Nephron progenitor cell (in vitro differentiated cells): Measurements from ENCODE around the gene LRRN2.

Experiments used
- DNase-seq: peaks from one replicate; pipeline ENCODE4 v3.0.0; 2021
- H3K27ac Mint-ChIP-seq: 2 replicates; pipeline ENCODE4 v1.8.0; 2021; ENCODE audit warnings: mild to moderate bottlenecking, moderate library complexity, mixed read lengths
- H3K27me3 Mint-ChIP-seq: 2 replicates; pipeline ENCODE4 v1.8.0; 2021; ENCODE audit warnings: mild to moderate bottlenecking, low read depth, mixed read lengths; ENCODE audit not compliant: poor library complexity
- H3K36me3 Mint-ChIP-seq: 2 replicates; pipeline ENCODE4 v1.8.0; 2021; ENCODE audit warnings: low read depth, mixed read lengths
- H3K4me1 Mint-ChIP-seq: 2 replicates; pipeline ENCODE4 v1.8.0; 2021; ENCODE audit warnings: mixed read lengths
- H3K4me3 Mint-ChIP-seq: 2 replicates; pipeline ENCODE4 v1.8.0; 2021; ENCODE audit warnings: mild to moderate bottlenecking, moderate library complexity, mixed read lengths
- H3K9me3 Mint-ChIP-seq: 2 replicates; pipeline ENCODE4 v1.8.0; 2021; ENCODE audit warnings: mild to moderate bottlenecking, moderate library complexity, mixed read lengths
- TF ChIP-seq, protein P1 (sequence below): fragments of 200-600 bp; sonication (generic); IDR thresholded peaks from 2 replicates; pipeline ENCODE4 v1.5.0; 2021; ENCODE audit warnings: antibody characterized with exemption

The LRRN2 gene

DNA sequence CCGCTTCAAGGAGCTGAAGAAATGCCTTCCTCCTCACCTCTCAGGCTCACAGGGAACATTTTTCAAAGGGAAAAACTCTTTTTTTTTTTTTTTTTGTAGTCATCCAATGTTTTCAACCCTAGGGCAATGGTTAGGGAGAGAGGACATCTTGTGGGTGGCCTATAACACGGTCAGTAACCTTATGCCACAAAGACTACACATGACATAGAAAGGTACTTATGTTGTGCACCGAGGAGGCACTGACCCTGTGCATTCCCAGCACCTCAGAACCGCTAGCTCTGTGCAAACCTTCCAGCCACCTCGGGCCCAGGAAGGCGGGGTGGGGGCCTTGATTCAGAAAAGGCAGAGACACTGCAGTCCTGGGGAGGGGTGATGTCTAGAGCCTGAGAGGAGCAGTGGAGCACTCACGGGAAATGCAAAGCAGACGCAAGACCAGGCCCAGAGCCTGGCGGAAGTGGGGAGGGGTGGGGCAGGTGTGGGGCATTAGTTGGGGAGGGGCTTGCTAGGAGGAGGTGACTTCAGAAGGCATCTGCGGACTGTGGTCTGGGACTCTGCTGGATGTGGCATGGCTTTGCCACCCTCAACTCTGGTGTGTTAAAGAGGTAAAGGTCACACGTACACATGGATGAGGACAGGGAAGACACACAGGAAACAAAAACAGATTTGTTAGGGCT is 100.7 kb downstream of the LRRN2 start:
- Mint-ChIP-seq H3K27me3 (peaks cover 16% of the 10 kb centered on the region), H3K9me3 (no peaks in the 10 kb centered on the region)
- TF ChIP-seq, protein P1, sequence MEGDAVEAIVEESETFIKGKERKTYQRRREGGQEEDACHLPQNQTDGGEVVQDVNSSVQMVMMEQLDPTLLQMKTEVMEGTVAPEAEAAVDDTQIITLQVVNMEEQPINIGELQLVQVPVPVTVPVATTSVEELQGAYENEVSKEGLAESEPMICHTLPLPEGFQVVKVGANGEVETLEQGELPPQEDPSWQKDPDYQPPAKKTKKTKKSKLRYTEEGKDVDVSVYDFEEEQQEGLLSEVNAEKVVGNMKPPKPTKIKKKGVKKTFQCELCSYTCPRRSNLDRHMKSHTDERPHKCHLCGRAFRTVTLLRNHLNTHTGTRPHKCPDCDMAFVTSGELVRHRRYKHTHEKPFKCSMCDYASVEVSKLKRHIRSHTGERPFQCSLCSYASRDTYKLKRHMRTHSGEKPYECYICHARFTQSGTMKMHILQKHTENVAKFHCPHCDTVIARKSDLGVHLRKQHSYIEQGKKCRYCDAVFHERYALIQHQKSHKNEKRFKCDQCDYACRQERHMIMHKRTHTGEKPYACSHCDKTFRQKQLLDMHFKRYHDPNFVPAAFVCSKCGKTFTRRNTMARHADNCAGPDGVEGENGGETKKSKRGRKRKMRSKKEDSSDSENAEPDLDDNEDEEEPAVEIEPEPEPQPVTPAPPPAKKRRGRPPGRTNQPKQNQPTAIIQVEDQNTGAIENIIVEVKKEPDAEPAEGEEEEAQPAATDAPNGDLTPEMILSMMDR: no peak

DNA sequence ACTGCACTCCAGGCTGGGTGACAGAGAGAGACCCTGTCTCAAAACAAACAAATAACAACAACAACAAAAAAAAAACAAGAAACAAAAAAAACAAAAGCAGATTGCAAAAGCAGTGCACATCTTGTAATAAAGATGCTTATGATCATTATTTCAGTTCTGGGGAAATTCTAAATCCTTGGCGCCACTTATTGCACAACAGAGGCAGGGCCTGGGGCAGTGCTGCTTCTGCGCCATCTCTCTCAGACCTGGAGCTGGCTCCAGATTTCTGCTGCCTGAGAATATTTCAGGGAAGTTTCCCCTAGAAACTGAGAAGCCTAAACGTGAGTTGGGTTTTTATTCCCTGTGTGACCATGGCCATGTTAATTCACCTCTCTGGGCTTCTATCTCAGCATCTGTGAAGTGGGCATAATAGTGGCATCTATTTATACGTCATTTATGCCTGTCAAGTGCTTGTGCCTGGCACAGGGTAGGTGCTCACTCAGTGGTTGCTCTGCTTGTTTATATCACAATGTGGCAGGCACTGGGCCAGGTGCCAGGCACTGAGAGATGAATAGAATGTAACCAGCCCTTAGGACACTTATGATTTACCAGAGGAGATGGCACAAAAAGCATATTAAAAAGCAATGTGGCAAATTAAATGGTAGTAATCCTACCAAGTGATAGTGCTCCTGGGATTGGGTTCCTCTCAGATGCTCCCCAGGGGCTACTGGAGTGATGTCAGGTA is 101.5 kb downstream of the LRRN2 start:
- H3K4me3 Mint-ChIP-seq: no peak overlapping the region
- no peaks in the 10 kb centered on the region for H3K9me3 Mint-ChIP-seq
- H3K36me3 Mint-ChIP-seq: no peaks in the 10 kb centered on the region
- H3K4me1 Mint-ChIP-seq: peaks cover 25% of the 10 kb centered on the region
- peaks cover 20% of the 10 kb centered on the region for H3K27me3 Mint-ChIP-seq
- DNase-seq: no peak
- H3K27ac Mint-ChIP-seq: no peak overlapping the region
- TF ChIP-seq, protein P1: no peak

More for the DNA sequence above, 100.7 kb downstream of the LRRN2 start:
- Mint-ChIP-seq H3K4me1 (peaks cover 20% of the 10 kb centered on the region), H3K4me3 (no peak overlapping the region), H3K36me3 (no peaks in the 10 kb centered on the region), H3K27ac (no peak overlapping the region)
- no peak for DNase-seq

DNA sequence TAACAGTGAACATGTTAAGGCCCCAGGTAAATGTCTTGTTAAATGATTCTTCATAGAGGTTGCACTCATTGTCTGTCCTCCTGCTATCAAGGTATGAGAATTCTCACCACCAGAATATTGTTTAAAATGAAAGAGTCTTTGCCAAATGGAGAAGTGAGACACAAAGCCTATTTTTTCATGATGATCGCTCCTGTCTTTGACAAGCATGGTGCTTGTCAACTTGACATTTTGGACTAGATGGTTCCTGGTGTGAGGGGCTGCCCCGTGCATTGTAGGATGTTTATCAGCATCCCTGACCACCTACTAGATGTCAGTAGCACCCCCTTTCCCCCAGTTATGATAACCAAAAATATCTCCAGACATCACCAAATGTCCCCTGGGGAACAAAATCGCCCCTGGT is 103.8 kb downstream of the LRRN2 start:
- DNase-seq: no peak
- Mint-ChIP-seq H3K27me3 (peaks cover 27% of the 10 kb centered on the region), H3K36me3 (no peaks in the 10 kb centered on the region), H3K4me3 (no peak overlapping the region), H3K27ac (no peak overlapping the region), H3K9me3 (no peaks in the 10 kb centered on the region), H3K4me1 (peaks cover 26% of the 10 kb centered on the region)
- TF ChIP-seq, protein P1: no peak

DNA sequence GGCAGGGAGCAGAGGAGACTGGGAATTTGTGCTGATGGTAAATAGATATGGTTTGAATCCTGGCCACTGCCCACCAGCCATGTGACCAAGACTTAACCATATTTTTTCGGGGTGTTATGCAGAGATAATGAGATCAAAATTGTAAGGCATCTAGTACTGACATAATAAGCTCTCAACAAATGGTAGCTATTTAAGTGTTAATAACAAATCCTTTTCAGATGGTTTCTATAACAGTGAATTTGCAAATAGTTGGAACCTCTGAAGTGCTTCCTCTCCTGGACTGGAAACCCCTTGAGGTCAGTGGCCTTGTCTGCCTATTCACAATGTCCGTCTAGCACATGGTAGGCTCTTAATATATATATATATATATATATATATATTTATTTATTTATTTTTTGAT is 104.7 kb downstream of the LRRN2 start:
- Mint-ChIP-seq H3K4me3 (no peak overlapping the region), H3K27ac (no peak overlapping the region), H3K9me3 (no peaks in the 10 kb centered on the region), H3K4me1 (peaks cover 33% of the 10 kb centered on the region), H3K36me3 (no peaks in the 10 kb centered on the region), H3K27me3 (peaks cover 31% of the 10 kb centered on the region)
- no peak for DNase-seq
- TF ChIP-seq, protein P1: no peak

DNA sequence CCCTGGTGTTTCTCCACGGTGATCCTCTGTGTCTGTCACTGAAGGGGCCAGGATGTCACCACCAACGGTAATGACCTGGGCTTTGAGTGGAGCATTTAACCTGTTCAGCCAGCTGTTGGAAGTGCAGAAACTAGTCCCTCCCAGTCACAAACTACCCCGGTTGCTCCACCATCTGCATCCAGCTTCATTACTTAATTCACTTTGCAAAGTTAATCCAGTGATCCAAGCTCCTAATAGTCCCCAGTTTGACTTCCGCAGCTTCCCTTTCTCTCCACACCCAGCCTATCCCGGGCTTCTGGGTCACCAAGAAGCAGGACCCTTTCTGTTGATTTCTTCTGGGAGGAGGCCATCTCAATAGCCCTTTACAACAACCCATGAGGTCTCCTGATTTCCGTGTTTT is 105.9 kb downstream of the LRRN2 start:
- peaks cover 38% of the 10 kb centered on the region for H3K27me3 Mint-ChIP-seq

More for the DNA sequence above, 105.9 kb downstream of the LRRN2 start:
- Mint-ChIP-seq H3K9me3 (no peaks in the 10 kb centered on the region), H3K4me1 (peaks cover 37% of the 10 kb centered on the region), H3K4me3 (no peak overlapping the region), H3K36me3 (no peaks in the 10 kb centered on the region), H3K27ac (no peak overlapping the region)
- no peak for DNase-seq
- TF ChIP-seq, protein P1: no peak
